ENCODE results near the gene HOXA7.

- TF ChIP-seq CTCF (IDR thresholded peaks at IDR 0.05) (no peak), EZH2 (IDR thresholded peaks at IDR 0.05) (no peak)
Measured at GRCh38 chr7:27109466-27110185, 46.8 kb downstream of the HOXA7 start.

Measured in neural progenitor cell (in vitro differentiated cells).